Astrocyte (in vitro differentiated cells and primary cell): Measurements from ENCODE around the gene SLC12A4. TPM values are rescaled to one million over a fixed set of nuclear protein-coding genes. Genes with fewer than 3 reads are reported as not detected.
A peak's percentile ranks its signal among the peaks of the same experiment; 100 is the strongest.

Experiments
- DNase-seq: peaks from one replicate; pipeline ENCODE4 v3.0.0-alpha.2; 2010; ENCODE audit warnings: low read depth
- FAIRE-seq: peaks from 2 replicates; lab custom pipeline; 2011; peaks lifted over from hg19 to GRCh38; lab: Jason Lieb, UNC
- H2AFZ ChIP-seq: 2 replicates; pipeline ENCODE4 v1.6.0; 2012; ENCODE audit warnings: low read depth, low read length, inconsistent platforms
- H3K27ac ChIP-seq: 2 replicates; pipeline ENCODE4 v1.5.1; 2011; ENCODE audit warnings: low read depth, low read length, inconsistent platforms
- H3K27me3 ChIP-seq: 2 replicates; pipeline ENCODE4 v1.6.0; 2011; ENCODE audit warnings: low read length, inconsistent platforms; ENCODE audit not compliant: insufficient read depth
- H3K36me3 ChIP-seq: 2 replicates; pipeline ENCODE4 v1.5.1; 2011; ENCODE audit warnings: low read length, inconsistent platforms; ENCODE audit not compliant: insufficient read depth
- H3K4me1 ChIP-seq: 2 replicates; pipeline ENCODE4 v1.5.1; 2011; ENCODE audit warnings: low read length, inconsistent platforms; ENCODE audit not compliant: insufficient read depth
- H3K4me2 ChIP-seq: 2 replicates; pipeline ENCODE4 v1.6.0; 2012; ENCODE audit warnings: low read length, inconsistent platforms
- H3K4me3 ChIP-seq: 2 replicates; pipeline ENCODE4 v1.5.1; 2011; ENCODE audit warnings: low read depth, mild to moderate bottlenecking, low read length, inconsistent platforms; ENCODE audit not compliant: insufficient read depth
- H3K79me2 ChIP-seq: 2 replicates; pipeline ENCODE4 v1.6.0; 2012; ENCODE audit warnings: mild to moderate bottlenecking, low read length, inconsistent platforms; ENCODE audit not compliant: insufficient read depth
- H3K9ac ChIP-seq: 2 replicates; pipeline ENCODE4 v1.6.0; 2012; ENCODE audit warnings: mild to moderate bottlenecking, low read length, inconsistent platforms
- H3K9me3 ChIP-seq: 2 replicates; pipeline ENCODE4 v1.5.1; 2012; ENCODE audit warnings: low read depth, mild to moderate bottlenecking, low read length, inconsistent platforms; ENCODE audit not compliant: insufficient read depth
- H4K20me1 ChIP-seq: 2 replicates; pipeline ENCODE4 v1.6.0; 2012; ENCODE audit warnings: low read length, inconsistent platforms; ENCODE audit not compliant: insufficient read depth
- H3K27ac Mint-ChIP-seq: one replicate; pipeline ENCODE4 v1.8.0; 2021; ENCODE audit warnings: mild to moderate bottlenecking, mixed read lengths; ENCODE audit not compliant: unreplicated experiment
- H3K27me3 Mint-ChIP-seq: one replicate; pipeline ENCODE4 v1.8.0; 2021; ENCODE audit warnings: low read depth, mixed read lengths; ENCODE audit not compliant: unreplicated experiment
- H3K36me3 Mint-ChIP-seq: one replicate; pipeline ENCODE4 v1.8.0; 2021; ENCODE audit warnings: low read depth, mixed read lengths; ENCODE audit not compliant: unreplicated experiment
- H3K4me1 Mint-ChIP-seq: one replicate; pipeline ENCODE4 v1.8.0; 2021; ENCODE audit warnings: low read depth, mixed read lengths; ENCODE audit not compliant: unreplicated experiment
- H3K4me3 Mint-ChIP-seq: one replicate; pipeline ENCODE4 v1.8.0; 2021; ENCODE audit warnings: mild to moderate bottlenecking, moderate library complexity, mixed read lengths; ENCODE audit not compliant: unreplicated experiment
- H3K9me3 Mint-ChIP-seq: one replicate; pipeline ENCODE4 v1.8.0; 2021; ENCODE audit warnings: mild to moderate bottlenecking, mixed read lengths; ENCODE audit not compliant: unreplicated experiment
- CTCF ChIP-seq: IDR thresholded peaks from 2 replicates; pipeline ENCODE4 v1.5.1; 2011; ENCODE audit warnings: low read depth, mild to moderate bottlenecking, inconsistent platforms, low read length, moderate library complexity; ENCODE audit not compliant: insufficient read depth
- EZH2 ChIP-seq: IDR thresholded peaks from 2 replicates; pipeline ENCODE4 v1.6.1; 2012; ENCODE audit warnings: mild to moderate bottlenecking, low read length, inconsistent platforms; ENCODE audit not compliant: insufficient read depth
- total RNA-seq: library from RNA; stranded (reverse); gene quantifications from 2 replicates; pipeline ENCODE4 v1.2.1, GENCODE V29; 2021

Gene SLC12A4
- total RNA-seq, 1 donor from 2014 or later: 118 TPM

- no peaks in the 10 kb centered on the region for H3K9me3 ChIP-seq
- TF ChIP-seq EZH2: no peak
- TF ChIP-seq CTCF: no peak
- no peaks in the 10 kb centered on the region for H3K36me3 ChIP-seq
- DNase-seq (peak; percentile 72), FAIRE-seq (peak; percentile 98)
- Mint-ChIP-seq H3K4me1 (peaks cover 39% of the 10 kb centered on the region), H3K36me3 (peaks cover 8% of the 10 kb centered on the region), H3K27me3 (no peaks in the 10 kb centered on the region), H3K4me3 (peak overlapping the region; percentile 31), H3K9me3 (no peaks in the 10 kb centered on the region), H3K27ac (peak overlapping the region; percentile 60)
- H3K79me2 ChIP-seq: peaks cover 29% of the 10 kb centered on the region
- H3K9ac ChIP-seq: peak overlapping the region; percentile 47
- no peaks in the 10 kb centered on the region for H3K27me3 ChIP-seq
- peak overlapping the region; percentile 38 for H3K27ac ChIP-seq
- H3K4me2 ChIP-seq: peak overlapping the region; percentile 42
- peaks cover 77% of the 10 kb centered on the region for H4K20me1 ChIP-seq
- H3K4me1 ChIP-seq: peaks cover 18% of the 10 kb centered on the region
- H2AFZ ChIP-seq: no peak overlapping the region
- no peak overlapping the region for H3K4me3 ChIP-seq
These were observed 50.6 kb downstream of the SLC12A4 start for GRCh38 chr16:67917852-67918236.

- TF ChIP-seq EZH2: no peak
- no peak for TF ChIP-seq CTCF
- Histone ChIP-seq H3K4me2 (peak overlapping the region; percentile 42), H3K27me3 (no peaks in the 10 kb centered on the region), H3K79me2 (peaks cover 29% of the 10 kb centered on the region), H3K9ac (peak overlapping the region; percentile 47), H3K36me3 (no peaks in the 10 kb centered on the region), H3K27ac (peak overlapping the region; percentile 32), H3K4me3 (no peak overlapping the region), H3K9me3 (no peaks in the 10 kb centered on the region), H2AFZ (no peak overlapping the region), H4K20me1 (peaks cover 72% of the 10 kb centered on the region), H3K4me1 (peaks cover 18% of the 10 kb centered on the region)
- Mint-ChIP-seq H3K27ac (peak overlapping the region; percentile 60), H3K4me3 (peak overlapping the region; percentile 31), H3K27me3 (no peaks in the 10 kb centered on the region), H3K4me1 (peaks cover 37% of the 10 kb centered on the region), H3K9me3 (no peaks in the 10 kb centered on the region), H3K36me3 (peaks cover 8% of the 10 kb centered on the region)
- DNase-seq: no peak
- no peak for FAIRE-seq
These were observed 51.1 kb downstream of the SLC12A4 start for GRCh38 chr16:67917140-67917851.
